Activated T-helper 9 cell treated with anti-CD3 and anti-CD28 coated beads, Interleukin-2, amount 50 U/mL, for 16 hours (primary cell): ENCODE data around the gene ORM2.

Source experiments
- DNase-seq: peaks from one replicate; pipeline ENCODE4 v3.0.0-alpha.2; 2020; ENCODE audit warnings: low read depth

The ORM2 gene

GRCh38 chr9:114294664-114295063 is 35.0 kb upstream of the ORM2 start:
- DNase-seq = no peak

GRCh38 chr9:114296338-114296737 is 33.3 kb upstream of the ORM2 start:
- no peak for DNase-seq

- no peak for DNase-seq
These were observed 30.1 kb upstream of the ORM2 start for GRCh38 chr9:114299286-114300152.

- DNase-seq = no peak
These were observed 29.4 kb upstream of the ORM2 start for GRCh38 chr9:114300153-114300845.

GRCh38 chr9:114300846-114301797 is 28.5 kb upstream of the ORM2 start:
- no peak for DNase-seq

- no peak for DNase-seq
These were observed 27.7 kb upstream of the ORM2 start for GRCh38 chr9:114301798-114302565.

GRCh38 chr9:114302727-114303126 is 26.9 kb upstream of the ORM2 start:
- no peak for DNase-seq

- no peak for DNase-seq
These were observed 26.1 kb upstream of the ORM2 start for GRCh38 chr9:114303571-114303970.

GRCh38 chr9:114303977-114304376 is 25.7 kb upstream of the ORM2 start:
- DNase-seq = no peak

GRCh38 chr9:114304416-114305188 is 25.1 kb upstream of the ORM2 start:
- no peak for DNase-seq

GRCh38 chr9:114307899-114308267 is 21.8 kb upstream of the ORM2 start:
- no peak for DNase-seq

GRCh38 chr9:114308361-114308950 is 21.2 kb upstream of the ORM2 start:
- no peak for DNase-seq

GRCh38 chr9:114309096-114309495 is 20.6 kb upstream of the ORM2 start:
- DNase-seq = no peak

- DNase-seq = no peak
These were observed 18.9 kb upstream of the ORM2 start for GRCh38 chr9:114310471-114311450.

GRCh38 chr9:114311571-114312512 is 17.8 kb upstream of the ORM2 start:
- DNase-seq = no peak

- DNase-seq = no peak
These were observed 17.2 kb upstream of the ORM2 start for GRCh38 chr9:114312513-114312875.

- no peak for DNase-seq
These were observed 16.5 kb upstream of the ORM2 start for GRCh38 chr9:114313186-114313585.

GRCh38 chr9:114314256-114314867 is 15.3 kb upstream of the ORM2 start:
- DNase-seq = no peak
